ENCODE results near the gene YOD1.

The YOD1 gene

GRCh38 chr1:207024202-207025145 is 26.5 kb downstream of the YOD1 start:
- DNase-seq = no peak

- DNase-seq = no peak
These were observed 27.9 kb downstream of the YOD1 start for GRCh38 chr1:207022996-207023679.

GRCh38 chr1:207021876-207022596 is 29.0 kb downstream of the YOD1 start:
- DNase-seq = no peak

GRCh38 chr1:207021139-207021861 is 29.7 kb downstream of the YOD1 start:
- no peak for DNase-seq

GRCh38 chr1:207020709-207021107 is 30.3 kb downstream of the YOD1 start:
- no peak for DNase-seq

GRCh38 chr1:207020065-207020708 is 30.8 kb downstream of the YOD1 start:
- DNase-seq = no peak

GRCh38 chr1:207019661-207020060 is 31.3 kb downstream of the YOD1 start:
- DNase-seq = no peak

- no peak for DNase-seq
These were observed 31.8 kb downstream of the YOD1 start for GRCh38 chr1:207019161-207019560.

GRCh38 chr1:207018707-207019106 is 32.3 kb downstream of the YOD1 start:
- no peak for DNase-seq

- no peak for DNase-seq
These were observed 33.1 kb downstream of the YOD1 start for GRCh38 chr1:207017615-207018559.

GRCh38 chr1:207015791-207016190 is 35.2 kb downstream of the YOD1 start:
- DNase-seq = no peak

GRCh38 chr1:207014728-207015127 is 36.3 kb downstream of the YOD1 start:
- DNase-seq = no peak

- DNase-seq = no peak
These were observed 37.5 kb downstream of the YOD1 start for GRCh38 chr1:207013321-207014085.

GRCh38 chr1:207010726-207011125 is 40.3 kb downstream of the YOD1 start:
- no peak for DNase-seq

- DNase-seq = no peak
These were observed 41.1 kb downstream of the YOD1 start for GRCh38 chr1:207009945-207010344.

- DNase-seq = no peak
These were observed 41.7 kb downstream of the YOD1 start for GRCh38 chr1:207009182-207009850.

- no peak for DNase-seq
These were observed 43.5 kb downstream of the YOD1 start for GRCh38 chr1:207007352-207008033.

- DNase-seq = no peak
These were observed 44.1 kb downstream of the YOD1 start for GRCh38 chr1:207006914-207007313.

- DNase-seq = no peak
These were observed 44.9 kb downstream of the YOD1 start for GRCh38 chr1:207006083-207006482.

Data from NCI-H1930 (cell line).